Mammary epithelial cell (primary cell): ENCODE measurements around the gene THYN1.

Source experiments
- CTCF ChIP-seq, 2 donors: IDR thresholded peaks in 1 of 2; conservative IDR thresholded peaks in 1 of 2; 2 replicates each; pipeline ENCODE4 v1.5.1; 2011 to 2012; ENCODE audit warnings: inconsistent platforms in 2 of 2, low read length in 2 of 2, mild to moderate bottlenecking in 2 of 2, control low read depth in 1 of 2, low read depth in 1 of 2; ENCODE audit not compliant: insufficient read depth in 1 of 2; ENCODE audit errors: extremely low read depth in 1 of 2
- EZH2 ChIP-seq: IDR thresholded peaks from 2 replicates; pipeline ENCODE4 v1.6.1; 2012; ENCODE audit warnings: low read length, inconsistent platforms, borderline replicate concordance

- TF ChIP-seq CTCF (conservative IDR thresholded peaks at IDR 0.05 in 1 of 2, IDR thresholded peaks at IDR 0.05 in 1 of 2; ENCODE audit: extremely low read depth in 1 of 2, insufficient read depth in 1 of 2, low read depth in 1 of 2, low read length in 2 of 2): no peak
- TF ChIP-seq EZH2: no peak
Measured at GRCh38 chr11:134272381-134273316, 19.5 kb upstream of the THYN1 start.
